Type B pancreatic cell (in vitro differentiated cells): Measurements from ENCODE around the gene MAML2. TPM values are rescaled to one million over a fixed set of nuclear protein-coding genes. Genes with fewer than 3 reads are reported as not detected.

Experiments used
- DNase-seq: peaks from one replicate; pipeline ENCODE4 v3.0.0; 2021; ENCODE audit warnings: mixed read lengths; ENCODE audit not compliant: unreplicated experiment; ENCODE audit errors: extremely low spot score
- H3K27ac Mint-ChIP-seq: 2 replicates; pipeline ENCODE4 v1.8.0; 2021; ENCODE audit warnings: mild to moderate bottlenecking, mixed read lengths
- H3K27me3 Mint-ChIP-seq: 2 replicates; pipeline ENCODE4 v1.8.0; 2021; ENCODE audit warnings: mixed read lengths
- H3K36me3 Mint-ChIP-seq: 2 replicates; pipeline ENCODE4 v1.8.0; 2021; ENCODE audit warnings: mixed read lengths
- H3K4me1 Mint-ChIP-seq: one replicate; pipeline ENCODE4 v1.8.0; 2021; ENCODE audit warnings: mixed read lengths; ENCODE audit not compliant: unreplicated experiment
- H3K4me3 Mint-ChIP-seq: 2 replicates; pipeline ENCODE4 v1.8.0; 2021; ENCODE audit warnings: mild to moderate bottlenecking, mixed read lengths
- H3K9me3 Mint-ChIP-seq: 2 replicates; pipeline ENCODE4 v1.8.0; 2021; ENCODE audit warnings: mixed read lengths
- total RNA-seq: library from RNA; stranded (reverse); gene quantifications from 2 replicates; pipeline ENCODE4 v1.2.1, GENCODE V29; 2021; ENCODE audit warnings: low replicate concordance
- TF ChIP-seq, protein P1 (sequence below): fragments of 200-600 bp; sonication (generic); conservative IDR thresholded peaks from 2 replicates; pipeline ENCODE4 v1.5.0; 2021; ENCODE audit warnings: antibody characterized with exemption, mild to moderate bottlenecking

MAML2 gene
- total RNA-seq, 1 donor from 2014 or later: 20.8 TPM

DNA sequence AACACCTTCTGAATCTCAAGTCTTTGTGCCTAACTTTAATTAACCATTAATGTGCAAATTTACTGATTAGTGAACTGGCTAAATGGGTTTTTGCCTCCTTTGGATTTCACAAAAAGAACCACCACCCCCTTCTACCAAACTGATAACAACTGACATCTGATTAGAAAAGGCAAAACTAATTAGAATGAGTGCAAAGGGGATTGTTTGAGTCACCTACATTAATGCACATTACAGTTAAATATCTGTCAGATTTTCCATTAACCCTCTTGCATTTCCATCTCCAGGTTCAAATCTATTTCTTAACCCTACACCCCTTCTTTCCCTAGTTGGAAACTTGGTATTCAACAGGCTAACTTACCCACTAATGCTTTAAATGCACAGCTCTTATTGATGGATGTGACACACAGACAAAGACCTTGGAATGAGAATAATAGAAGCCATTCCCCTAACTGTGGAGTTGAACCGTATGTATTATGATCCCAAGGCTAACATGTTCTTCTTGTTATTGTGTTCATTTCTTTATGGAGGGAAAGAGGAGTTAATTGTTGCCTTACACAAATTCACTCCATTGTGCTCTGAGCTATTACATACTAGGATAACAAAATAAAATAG lies 257.6 kb downstream of the MAML2 start:
- H3K9me3 Mint-ChIP-seq: no peaks in the 10 kb centered on the region
- no peak overlapping the region for H3K4me3 Mint-ChIP-seq
- TF ChIP-seq, protein P1, sequence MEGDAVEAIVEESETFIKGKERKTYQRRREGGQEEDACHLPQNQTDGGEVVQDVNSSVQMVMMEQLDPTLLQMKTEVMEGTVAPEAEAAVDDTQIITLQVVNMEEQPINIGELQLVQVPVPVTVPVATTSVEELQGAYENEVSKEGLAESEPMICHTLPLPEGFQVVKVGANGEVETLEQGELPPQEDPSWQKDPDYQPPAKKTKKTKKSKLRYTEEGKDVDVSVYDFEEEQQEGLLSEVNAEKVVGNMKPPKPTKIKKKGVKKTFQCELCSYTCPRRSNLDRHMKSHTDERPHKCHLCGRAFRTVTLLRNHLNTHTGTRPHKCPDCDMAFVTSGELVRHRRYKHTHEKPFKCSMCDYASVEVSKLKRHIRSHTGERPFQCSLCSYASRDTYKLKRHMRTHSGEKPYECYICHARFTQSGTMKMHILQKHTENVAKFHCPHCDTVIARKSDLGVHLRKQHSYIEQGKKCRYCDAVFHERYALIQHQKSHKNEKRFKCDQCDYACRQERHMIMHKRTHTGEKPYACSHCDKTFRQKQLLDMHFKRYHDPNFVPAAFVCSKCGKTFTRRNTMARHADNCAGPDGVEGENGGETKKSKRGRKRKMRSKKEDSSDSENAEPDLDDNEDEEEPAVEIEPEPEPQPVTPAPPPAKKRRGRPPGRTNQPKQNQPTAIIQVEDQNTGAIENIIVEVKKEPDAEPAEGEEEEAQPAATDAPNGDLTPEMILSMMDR: no peak
- H3K27ac Mint-ChIP-seq: peak overlapping the region; percentile 30
- DNase-seq: no peak
- H3K36me3 Mint-ChIP-seq: peaks cover 22% of the 10 kb centered on the region
- H3K4me1 Mint-ChIP-seq: peaks cover 16% of the 10 kb centered on the region
- H3K27me3 Mint-ChIP-seq: no peaks in the 10 kb centered on the region

DNA sequence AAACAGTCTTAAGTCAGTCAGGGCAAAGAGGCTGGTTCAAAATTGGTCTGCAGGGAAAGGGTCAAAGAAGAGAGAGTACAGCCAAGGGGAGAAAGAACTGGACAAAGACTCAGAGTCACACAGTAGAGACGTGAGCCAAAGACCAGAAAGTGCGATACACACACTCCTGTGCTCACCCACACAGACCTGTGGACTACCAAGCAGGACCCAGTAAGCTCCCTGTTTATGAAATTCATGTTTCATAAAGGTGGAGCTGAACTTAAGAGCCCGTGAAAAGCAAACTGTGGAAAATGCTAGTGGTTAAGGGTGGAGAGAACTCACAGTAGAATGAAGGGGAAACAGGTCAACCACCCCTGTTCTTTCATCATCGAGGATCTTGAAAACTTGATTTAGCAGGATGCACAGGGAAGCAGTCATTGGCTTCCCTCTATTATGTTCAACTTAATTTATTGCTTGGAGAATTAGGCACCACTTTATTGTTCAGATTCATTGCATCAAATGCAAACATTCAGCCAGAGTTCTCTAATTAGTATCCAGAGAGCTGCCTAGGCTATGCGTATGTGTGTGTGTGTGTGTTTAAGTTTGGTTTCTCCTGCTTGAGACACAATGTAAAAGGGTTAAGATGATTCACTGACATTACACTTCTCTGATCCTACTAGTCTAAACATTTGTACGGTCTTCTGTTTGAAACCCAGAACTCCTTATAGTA lies 258.2 kb downstream of the MAML2 start:
- Mint-ChIP-seq H3K27me3 (no peaks in the 10 kb centered on the region), H3K4me3 (no peak overlapping the region), H3K27ac (peak overlapping the region; percentile 30), H3K9me3 (no peaks in the 10 kb centered on the region), H3K36me3 (peaks cover 22% of the 10 kb centered on the region), H3K4me1 (peaks cover 16% of the 10 kb centered on the region)
- TF ChIP-seq, protein P1: no peak
- DNase-seq: no peak

DNA sequence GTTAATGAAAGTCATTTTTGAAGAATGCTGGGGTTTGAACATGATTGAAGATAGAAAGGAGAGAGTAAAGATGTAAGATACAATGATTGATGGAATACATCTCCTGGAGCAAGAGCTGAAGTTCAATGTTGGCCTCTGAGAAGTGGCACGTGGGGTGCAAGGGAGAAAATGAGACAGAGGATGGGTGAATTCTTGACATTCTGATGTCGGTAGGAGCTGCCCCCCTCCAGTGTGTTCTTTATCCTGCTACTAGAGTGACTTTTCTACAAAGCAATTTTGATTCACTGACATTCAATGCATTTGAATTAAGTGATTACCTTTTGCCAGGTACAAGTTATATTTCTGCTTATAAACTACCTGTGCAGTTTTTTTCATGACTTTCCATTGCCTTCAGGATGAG lies 260.1 kb downstream of the MAML2 start:
- DNase-seq: no peak
- no peak overlapping the region for H3K4me3 Mint-ChIP-seq
- TF ChIP-seq, protein P1: no peak
- no peak overlapping the region for H3K27ac Mint-ChIP-seq
- peaks cover 13% of the 10 kb centered on the region for H3K36me3 Mint-ChIP-seq
- H3K9me3 Mint-ChIP-seq: no peaks in the 10 kb centered on the region
- no peaks in the 10 kb centered on the region for H3K27me3 Mint-ChIP-seq
- H3K4me1 Mint-ChIP-seq: peaks cover 12% of the 10 kb centered on the region

DNA sequence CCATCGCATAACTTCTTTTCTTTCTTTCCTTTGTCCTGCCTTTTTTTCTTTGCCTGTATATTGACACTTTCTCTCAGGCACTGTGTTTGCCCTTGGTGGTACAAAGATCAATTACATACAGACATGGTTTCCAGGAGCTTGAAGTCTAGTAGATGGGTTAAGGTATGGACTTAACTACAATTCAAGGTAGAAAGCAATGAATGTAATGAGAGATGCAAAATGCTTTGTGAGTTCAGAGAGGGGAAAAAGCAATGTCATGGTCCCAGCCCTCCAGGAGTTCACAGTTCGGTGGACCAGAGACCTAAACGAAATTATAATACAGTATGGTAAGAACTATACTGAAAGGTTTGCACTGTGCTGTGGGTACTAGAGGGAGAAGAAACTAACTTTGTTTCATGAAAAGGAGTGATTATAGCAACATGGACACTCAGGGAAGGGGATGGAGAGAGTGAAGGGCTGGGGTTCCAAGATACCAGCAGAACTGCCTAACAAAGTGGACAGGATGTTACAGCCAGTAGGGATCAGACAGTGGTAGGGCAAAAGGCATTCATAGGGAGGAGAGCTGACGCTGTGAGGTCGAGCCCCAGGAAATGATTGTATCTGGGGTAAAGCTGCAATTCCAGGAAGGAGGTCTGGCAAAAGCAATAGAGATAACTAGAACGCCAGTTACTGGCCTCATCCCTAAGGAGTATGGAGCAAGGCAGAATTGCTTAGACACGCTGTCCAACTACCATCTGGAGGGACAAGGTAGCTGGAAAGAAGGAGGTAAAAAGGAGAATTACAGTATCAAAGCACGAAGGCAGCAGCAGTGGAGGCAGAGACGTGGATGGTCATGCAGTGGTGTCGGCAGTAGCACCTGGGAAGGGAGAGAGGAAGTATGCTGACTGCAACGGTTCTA lies 260.7 kb downstream of the MAML2 start:
- Mint-ChIP-seq H3K9me3 (no peaks in the 10 kb centered on the region), H3K4me3 (no peak overlapping the region), H3K36me3 (peaks cover 15% of the 10 kb centered on the region), H3K27me3 (no peaks in the 10 kb centered on the region), H3K27ac (no peak overlapping the region), H3K4me1 (peaks cover 14% of the 10 kb centered on the region)
- no peak for DNase-seq
- TF ChIP-seq, protein P1: no peak

DNA sequence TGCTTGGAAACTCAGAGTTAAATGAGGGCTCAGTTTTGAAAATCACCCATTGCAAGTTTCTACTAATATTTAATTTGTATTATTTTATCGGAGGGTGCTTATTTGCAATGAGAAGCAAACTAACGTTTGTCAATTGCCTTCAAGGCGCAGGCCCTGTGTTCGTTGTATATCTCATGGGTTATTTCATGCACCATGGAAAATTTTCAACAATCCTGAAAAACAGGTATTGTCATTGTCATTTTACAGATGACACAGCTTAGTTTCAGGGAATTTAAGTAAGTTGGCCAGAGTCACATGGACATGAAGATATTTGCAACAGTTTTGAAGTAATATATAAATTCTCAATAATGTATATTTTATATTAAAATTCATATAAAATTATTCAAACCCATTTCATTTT lies 261.4 kb downstream of the MAML2 start:
- Mint-ChIP-seq H3K4me3 (no peak overlapping the region), H3K27ac (no peak overlapping the region), H3K27me3 (no peaks in the 10 kb centered on the region), H3K36me3 (peaks cover 12% of the 10 kb centered on the region), H3K4me1 (peaks cover 14% of the 10 kb centered on the region), H3K9me3 (no peaks in the 10 kb centered on the region)
- DNase-seq: no peak
- TF ChIP-seq, protein P1: no peak
